Measurements from ENCODE around the gene DNPEP. TPM values are rescaled to one million over a fixed set of nuclear protein-coding genes. Genes with fewer than 3 reads are reported as not detected.
A peak's percentile ranks its signal among the peaks of the same experiment; 100 is the strongest.

Gene DNPEP
- total RNA-seq (2014; rRNA removed; shearing (Covaris generic)) = 81.7 and 91.5 TPM in 2 replicates

DNA sequence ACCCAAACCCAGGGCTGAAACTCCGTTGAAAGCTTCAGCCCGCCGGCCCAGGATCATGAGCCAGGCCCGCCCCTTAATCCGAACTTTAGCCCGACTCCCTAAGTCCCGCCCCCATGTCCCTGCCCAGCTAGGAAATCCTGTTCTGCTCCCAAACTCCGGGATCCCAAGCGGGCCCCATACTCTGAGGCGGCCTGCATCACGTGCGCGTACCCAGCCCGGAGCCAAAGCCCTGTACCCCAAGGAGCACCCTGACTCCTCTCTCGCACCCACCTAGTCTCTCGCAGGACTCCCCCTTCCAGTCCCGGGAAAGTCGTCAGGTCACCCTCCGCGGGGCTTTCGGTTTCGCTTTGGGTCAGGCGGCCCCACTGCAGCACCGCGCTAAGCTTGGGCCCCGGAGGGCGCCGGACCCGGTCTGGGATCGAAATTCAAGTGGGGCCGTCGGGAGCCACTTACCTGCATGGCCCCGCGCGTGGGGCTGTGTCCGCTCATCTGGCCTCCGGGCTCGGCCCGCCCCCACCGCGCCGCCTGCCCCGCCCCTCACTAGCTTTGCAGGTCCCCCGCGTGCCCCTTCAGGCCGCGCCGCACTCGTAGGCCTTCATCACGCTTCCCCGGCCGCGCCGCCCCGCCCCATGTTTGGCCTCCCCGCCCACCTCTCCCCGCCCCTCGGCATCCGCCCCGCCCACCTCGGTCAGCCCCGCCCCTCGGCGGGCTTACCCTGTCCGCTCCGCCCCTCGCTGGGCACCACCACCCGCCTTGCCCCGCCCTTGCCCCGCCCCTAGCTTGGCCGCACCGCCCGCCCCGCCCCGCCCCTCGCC, at the start of gene DNPEP:
Gene DNPEP, minus strand, starts transcription at position 607 of the 815 bp plus-strand sequence. Its CDS starts 118 bp downstream, at position 489.
- peak; percentile 73 for DNase-seq (ENCODE audit: low spot score)

DNA sequence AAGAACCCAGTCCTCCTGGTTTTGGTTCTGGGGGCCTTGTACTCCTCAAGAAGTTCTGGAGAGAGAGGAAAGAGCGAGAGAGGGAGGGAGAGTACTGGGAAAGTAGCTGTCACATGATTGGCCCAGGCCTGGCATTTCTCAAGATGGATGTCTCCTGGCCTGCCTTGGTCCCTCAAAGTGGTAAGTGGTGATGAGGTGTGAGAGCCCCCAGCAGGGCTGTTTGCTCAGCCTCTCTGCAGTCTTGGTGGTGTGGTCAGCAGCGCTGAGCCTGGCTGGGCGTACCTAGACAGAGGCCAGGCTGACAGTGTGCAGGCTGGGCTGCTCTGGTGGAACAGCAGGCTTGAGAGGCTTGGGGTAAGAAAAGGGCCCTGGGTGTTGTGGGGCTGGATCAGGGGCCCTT, 49.4 kb upstream of the DNPEP start:
- no peak for DNase-seq (ENCODE audit: low spot score)

DNA sequence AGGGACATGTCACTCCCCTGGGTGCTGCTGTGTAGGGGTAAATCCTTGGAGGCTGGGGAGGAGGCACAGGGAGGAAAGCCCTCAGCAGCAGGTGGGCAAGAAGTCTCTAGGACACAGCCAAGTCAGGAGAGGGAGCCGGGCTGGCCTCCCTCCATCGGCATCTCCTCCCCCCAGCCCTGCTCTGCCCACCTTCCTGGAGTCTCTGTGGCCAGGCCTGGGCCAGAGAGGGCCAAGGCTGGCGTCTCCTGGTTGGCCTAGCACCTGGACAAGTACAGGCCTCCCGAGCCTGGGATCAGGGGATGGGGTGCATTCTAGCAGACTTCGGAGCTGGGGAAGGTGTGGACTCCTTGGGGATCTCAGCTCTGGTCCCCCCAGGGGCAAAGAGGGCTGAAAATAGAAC, 48.8 kb upstream of the DNPEP start:
- no peak for DNase-seq (ENCODE audit: low spot score)

DNA sequence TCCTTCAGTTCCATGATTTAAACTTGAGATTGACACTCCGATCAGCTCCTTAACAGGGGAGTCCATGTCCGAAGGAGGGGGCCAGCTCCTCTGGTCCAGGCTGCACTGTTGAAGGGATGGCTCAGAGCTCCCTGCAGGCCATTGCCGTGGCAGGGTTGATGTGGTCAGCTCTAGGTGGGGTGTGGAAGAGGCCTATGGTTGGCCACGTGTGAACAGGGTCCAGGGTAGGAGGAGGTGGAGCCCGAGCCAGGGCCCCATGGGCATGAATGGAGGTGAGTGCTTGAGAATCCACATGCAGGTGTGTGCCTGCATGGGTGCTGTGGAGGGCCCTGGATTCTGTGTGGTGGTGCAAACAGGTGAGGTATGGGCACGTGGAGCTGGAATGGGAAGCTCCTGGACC, 48.0 kb upstream of the DNPEP start:
- no peak for DNase-seq (ENCODE audit: low spot score)

DNA sequence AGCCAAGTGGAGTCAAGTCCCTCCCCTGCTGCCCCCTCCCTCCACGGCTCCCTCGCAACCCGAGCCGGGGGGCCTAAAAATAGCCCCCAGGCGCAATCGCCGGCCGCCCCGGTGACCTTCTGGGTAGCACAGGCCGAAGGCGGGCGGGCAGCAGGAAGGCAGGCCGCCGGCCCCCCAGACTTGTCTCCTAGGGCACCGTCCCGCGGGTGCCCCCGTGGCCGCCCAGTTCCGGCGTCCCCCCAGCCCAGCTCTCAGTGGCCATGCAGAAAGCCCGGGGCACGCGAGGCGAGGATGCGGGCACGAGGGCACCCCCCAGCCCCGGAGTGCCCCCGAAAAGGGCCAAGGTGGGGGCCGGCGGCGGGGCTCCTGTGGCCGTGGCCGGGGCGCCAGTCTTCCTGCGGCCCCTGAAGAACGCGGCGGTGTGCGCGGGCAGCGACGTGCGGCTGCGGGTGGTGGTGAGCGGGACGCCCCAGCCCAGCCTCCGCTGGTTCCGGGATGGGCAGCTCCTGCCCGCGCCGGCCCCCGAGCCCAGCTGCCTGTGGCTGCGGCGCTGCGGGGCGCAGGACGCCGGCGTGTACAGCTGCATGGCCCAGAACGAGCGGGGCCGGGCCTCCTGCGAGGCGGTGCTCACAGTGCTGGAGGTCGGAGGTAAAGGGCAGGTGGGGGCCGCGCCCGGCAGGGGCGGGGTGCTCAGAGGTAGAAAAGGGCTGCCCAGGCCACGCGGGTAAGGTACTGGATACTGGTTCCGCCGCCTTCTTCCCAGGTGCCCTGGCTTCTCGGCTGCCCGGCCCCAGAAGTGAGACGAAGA, 47.2 kb upstream of the DNPEP start, which contains the start of gene SPEG:
Gene SPEG, plus strand, starts transcription at position 126 of the 808 bp plus-strand sequence. Its CDS starts 135 bp downstream, at position 261.
- DNase-seq (ENCODE audit: low spot score) = no peak

DNA sequence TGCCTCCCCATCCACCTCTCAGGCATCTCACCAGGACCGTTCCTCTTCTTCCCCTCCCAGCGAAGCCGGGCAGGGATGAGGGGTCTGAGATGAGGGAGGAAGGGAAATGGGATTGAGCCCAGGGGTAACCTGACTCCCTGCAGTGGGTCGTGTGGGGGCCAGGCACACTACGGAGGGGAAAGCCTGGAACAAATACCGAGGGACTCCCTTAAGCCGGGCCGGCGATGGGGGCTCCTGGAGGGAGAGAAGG, 46.7 kb upstream of the DNPEP start:
- DNase-seq (ENCODE audit: low spot score) = no peak

DNA sequence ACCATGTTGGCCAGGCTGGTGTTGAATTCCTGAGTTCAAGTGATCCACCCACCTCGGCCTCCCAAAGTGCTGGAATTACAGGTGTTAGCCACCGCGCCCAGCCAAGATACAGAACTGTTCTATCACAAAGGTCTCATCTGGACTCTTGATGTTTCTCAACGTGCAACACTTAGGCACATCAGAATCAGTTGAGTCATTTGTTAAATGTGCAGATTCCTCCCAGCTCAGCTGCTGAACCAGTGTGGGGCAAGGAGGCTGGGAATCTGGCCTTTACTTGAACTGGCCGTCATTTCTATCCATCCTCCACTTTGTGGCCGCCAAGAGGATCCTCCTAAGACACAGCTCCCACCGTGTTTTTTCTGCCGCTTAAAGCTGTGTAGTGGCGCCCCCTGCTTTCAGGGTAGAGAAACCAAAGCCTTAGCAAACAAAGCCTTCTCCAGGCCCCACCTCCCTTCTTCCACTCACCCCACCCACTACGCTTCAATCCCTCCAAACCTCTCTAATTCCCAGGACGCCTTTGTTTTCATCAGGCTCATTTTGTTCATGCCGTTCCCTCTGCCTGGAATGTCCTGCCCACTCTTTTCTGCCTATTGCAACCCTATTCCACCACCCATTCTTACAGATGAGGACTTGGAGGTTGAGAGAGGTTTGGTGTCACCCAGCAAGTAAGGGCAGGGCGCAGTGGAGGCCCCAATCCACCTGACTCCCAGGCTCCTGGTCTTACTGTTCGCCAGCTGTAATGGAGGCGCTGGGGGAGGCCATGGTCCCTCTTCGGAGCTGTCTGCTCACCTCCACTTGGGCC, 46.2 kb upstream of the DNPEP start:
- peak; percentile 59 for DNase-seq (ENCODE audit: low spot score)

DNA sequence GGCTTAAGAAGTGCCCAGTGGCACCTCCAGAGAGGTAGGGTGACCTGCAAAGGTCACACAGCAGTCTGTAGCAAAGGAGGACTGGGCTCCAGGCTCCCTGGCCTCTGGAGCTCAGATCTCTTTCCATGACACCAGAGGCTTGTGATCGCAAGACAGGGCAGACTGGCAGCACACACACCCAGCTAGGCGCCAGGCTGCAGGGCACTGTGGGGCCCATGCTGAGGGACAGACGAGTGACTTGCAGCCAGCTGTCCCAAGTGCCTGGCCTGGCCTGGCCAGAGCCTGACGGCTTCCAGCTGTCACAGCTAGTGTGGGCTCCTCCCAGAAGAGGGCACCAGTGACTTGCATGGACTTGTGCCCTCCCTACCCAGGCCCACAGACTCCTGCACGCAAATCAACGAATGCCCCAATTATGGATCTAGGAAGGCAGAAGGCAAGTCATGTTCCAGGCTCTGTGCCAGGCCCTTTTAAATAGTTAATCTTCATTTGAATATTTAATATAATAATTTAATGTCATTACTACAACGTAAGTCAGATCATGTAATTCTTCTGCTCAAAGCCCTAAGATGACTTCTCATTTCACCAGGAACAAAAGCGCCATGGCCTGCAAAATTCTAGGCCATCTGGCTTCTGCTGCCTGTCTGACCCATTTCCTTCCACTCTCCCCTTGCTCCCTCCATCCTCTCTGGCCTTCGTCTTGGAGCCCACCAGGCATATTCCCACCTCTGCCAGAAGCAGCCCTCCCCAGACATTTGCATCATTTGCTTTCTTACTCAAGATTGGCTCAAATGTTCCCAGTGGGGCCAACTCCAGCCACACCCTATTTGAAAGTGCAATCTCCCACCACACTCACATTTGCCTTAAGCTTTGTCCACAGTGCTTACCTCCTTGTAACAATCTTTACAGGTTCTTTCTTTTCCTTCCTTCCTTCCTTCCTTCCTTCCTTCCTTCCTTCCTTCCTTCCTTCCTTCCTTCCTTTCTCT, 43.2 kb upstream of the DNPEP start:
- peak; percentile 47 for DNase-seq (ENCODE audit: low spot score)

DNA sequence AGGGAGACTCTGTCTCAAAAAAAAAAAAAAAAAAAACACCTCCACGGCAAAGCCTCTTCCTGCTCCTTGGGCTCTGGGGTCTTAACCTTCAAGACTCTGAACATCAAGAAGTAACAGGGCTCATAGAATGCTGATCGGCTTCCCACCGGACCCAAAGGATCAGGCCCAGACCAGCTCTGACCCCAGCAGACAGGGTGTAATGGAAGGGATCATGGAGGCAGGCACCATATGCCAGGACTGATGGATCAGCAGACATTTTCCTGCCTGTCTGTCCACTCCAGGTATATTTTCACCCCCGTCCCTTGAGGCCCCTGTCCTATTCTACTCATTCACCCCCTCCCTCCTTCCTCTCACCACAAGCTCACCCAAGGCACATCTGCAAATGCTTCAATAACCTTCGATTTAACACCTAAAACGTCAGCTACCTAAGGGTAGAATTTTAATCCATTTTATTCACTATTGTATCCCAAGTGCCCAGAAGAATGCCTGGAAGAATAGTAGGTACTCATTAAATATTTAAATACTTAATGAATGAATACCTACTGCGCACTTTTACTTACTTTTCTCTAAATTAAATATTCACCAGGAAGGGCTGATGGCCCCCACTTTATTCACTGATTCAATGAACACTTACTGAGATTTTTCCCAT, 42.4 kb upstream of the DNPEP start:
- DNase-seq (ENCODE audit: low spot score) = no peak

DNA sequence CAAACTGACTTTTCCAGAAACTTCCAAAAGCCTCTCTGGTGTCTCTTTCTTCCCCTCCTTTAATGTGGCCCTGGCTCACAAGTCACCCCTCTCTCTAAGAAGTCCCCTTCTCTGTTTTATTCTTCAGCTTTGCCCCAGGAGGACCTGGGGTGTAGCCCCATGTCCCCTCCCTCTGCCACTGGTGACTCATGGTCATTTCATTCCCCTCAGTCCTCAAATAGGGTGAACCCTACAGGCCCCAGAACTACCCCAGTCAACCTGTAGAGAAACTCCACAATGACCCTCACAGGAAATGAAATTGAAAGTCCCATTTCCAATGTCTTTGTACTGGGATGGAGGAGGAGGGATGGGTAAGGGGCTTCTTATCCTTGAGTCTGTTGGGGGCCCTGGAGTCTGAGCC, 40.8 kb upstream of the DNPEP start:
- DNase-seq (ENCODE audit: low spot score) = no peak

DNA sequence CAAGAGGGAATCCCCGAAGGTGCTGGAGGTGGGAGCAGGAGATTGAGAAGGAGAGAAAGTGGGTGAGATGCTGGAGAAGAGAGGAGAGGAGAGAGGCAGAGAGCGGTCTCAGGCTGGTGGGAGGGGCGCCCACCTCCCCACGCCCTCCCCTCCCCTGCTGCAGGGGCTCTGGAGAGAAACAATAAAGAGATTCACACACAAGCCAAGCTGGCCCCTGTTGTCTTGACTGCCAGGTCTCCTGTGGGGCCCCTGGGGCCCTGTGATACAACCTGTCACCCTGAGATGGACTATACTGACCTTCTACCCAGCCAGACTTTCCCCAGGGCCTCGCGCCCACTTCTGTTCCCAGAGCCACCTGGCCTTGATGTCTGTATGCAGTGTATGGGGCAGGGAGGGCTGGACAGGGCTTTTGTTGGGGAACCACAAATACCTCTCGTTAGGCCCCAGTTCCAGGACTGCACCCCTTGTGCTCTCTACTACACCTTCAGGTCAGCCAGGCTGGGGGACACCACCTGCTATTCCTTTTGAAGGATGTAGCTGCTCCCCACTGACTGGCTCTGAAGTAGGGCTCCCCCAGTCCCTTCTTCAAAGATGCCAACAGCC, 38.9 kb upstream of the DNPEP start:
- no peak for DNase-seq (ENCODE audit: low spot score)

DNA sequence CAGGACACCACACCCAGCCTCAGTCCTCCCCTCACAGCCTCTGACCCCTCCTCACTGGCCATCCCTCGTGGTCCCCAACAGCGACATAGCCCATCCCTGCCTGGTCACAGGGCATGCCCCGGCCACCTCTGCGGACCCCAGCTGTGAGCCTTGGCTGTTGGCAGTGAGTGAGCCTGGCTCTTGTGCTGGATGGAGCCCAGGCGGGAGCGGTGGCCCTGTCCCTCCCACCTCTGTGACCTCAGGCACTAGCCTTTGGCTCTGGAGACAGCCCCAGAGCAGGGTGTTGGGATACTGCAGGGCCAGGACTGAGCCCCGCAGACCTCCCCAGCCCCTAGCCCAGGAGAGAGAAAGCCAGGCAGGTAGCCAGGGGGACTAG, 38.3 kb upstream of the DNPEP start:
- no peak for DNase-seq (ENCODE audit: low spot score)

DNA sequence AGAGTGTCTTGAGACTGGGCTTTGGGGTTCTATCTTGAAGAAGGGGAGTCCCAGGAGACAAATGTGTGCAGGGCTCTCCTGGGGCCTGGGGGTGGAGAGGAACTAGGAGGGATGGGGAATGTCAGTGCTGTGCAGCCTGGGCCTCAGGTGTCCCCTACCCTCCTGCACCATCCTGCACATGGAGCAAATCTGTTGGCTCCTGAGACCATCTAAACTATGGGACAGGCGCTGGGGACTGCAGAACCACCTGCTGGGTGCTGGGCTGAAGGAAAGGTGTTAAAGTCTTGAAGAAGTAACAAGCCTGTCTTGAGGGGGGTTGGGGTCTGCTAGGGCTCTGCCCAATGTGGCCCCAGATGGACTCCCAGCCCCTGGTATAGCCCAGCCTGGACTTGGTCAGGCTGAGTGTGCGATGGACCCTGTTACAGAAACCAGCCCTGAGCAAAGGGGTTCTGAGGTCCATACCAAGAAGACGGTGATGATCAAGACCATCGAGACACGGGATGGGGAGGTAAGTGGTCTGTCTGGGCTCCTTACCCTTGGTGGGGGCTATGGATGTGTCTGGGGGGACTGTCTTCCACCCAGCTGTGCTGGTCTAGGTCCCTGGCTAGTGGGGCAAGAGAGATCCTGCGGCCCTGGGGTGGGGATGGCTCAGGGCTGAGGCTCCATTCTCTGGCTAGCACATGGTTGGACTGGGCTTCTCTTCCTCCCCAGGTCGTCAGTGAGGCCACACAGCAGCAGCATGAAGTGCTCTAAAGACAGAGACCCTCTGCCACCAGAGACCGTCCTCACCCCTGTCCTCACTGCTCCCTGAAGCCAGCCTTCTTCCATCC, 37.7 kb upstream of the DNPEP start:
- no peak for DNase-seq (ENCODE audit: low spot score)

DNA sequence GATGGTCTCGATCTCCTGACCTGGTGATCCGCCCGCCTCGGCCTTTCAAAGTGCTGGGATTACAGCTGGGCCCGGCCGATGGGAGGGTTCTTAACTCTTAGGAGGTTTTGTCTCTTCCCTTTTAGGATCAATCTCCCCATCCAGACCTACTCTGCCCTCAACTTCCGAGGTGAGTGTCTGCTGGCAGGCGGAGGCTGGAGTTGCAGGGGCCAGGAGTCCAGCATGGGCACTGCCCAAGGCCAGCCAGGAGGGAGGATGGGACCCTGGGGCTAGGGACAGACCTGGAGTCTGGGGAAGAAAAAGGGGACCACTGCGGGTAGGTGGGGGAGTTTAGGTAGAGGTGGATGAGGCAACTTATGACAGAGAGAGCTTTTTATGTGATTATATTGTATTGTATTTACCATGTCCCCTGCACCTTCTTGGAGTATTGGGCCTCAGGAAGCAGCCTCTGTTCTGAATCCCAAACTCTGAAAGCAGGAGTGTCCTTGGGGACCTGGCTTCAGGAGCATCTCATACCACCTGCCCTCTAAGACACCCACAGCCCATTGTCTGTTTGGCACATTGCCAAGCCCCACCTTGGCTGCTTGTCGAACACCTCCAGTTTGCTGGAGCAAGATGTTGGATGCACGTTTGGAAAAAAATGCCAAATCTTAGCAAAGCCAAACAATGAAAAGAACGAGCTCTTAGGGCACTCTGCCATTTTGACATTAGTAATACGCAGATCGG, 36.1 kb upstream of the DNPEP start:
- no peak for DNase-seq (ENCODE audit: low spot score)

DNA sequence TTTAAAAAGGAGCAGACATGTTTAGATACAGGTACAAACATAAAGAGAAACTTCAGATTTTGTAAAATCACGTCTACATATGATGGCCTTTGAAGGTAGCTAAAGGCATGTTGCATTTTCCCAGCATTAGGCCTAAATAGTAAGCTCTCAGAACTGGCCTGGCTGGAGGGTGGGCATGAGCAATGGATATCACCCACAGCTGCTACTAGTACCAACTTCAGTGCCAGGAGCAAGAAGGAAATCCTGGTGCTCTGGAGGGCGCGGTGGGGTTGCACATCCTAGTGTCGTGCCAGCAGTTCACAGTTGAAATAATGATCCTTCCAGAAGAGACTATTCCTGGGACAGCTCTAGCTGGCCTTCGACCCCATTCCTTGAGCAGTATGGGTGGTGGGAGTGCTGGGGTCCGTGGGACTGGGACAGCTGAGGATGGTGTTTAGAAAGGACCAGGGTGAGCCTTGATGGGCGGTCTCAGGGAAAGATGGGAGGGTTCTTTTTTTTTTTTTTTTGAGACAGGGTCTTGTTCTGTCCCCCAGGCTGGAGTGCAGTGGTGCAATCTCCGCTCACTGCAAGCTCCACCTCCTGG, 35.3 kb upstream of the DNPEP start:
- DNase-seq (ENCODE audit: low spot score) = no peak

DNA sequence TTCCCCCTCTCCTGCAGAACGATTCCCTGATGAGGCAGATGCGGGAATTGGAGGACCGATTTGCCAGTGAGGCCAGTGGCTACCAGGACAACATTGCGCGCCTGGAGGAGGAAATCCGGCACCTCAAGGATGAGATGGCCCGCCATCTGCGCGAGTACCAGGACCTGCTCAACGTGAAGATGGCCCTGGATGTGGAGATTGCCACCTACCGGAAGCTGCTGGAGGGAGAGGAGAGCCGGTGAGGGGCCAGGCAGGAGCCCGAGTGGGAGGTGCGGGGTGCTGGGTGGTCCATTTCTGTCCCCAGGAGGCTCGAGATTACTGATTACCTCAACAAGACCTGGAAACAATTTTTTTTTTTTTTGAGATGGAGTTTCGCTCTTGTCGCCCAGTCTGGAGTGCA, 33.6 kb upstream of the DNPEP start:
- DNase-seq (ENCODE audit: low spot score) = no peak

DNA sequence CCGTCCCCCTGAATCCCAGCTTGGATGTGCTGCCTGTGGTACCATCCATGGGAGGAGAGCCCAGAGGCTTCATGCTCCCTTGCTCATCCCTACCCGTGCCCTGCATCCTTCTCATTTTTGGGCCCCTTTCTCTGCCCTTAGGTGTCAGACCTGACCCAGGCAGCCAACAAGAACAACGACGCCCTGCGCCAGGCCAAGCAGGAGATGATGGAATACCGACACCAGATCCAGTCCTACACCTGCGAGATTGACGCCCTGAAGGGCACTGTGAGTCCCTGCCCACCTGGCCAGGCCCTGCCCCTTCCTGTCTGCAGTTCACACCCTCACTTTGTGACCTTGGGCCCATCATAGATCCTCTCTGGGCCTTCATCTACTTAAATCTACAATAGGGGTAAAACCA, 33.0 kb upstream of the DNPEP start:
- DNase-seq (ENCODE audit: low spot score) = no peak

All from A172 (cell line).